Suprapubic skin (tissue), 3 donors: ENCODE measurements around the gene CCNB2.

Source experiments
- POLR2AphosphoS5 ChIP-seq, 3 donors: sonication (generic); formaldehyde crosslinking; IDR thresholded peaks; one replicate each; pipeline ENCODE4 v1.6.1; 2017; ENCODE audit warnings: antibody characterized with exemption in 3 of 3
- TF ChIP-seq, protein P1 (sequence below), 2 donors: fragments of 200-600 bp in 1 of 2; fragments of 450-650 bp in 1 of 2; sonication (generic) in 1 of 2; IDR thresholded peaks; one replicate each; pipeline ENCODE4 v1.5.1; 2016 to 2019; ENCODE audit warnings: antibody characterized with exemption in 2 of 2, mild to moderate bottlenecking in 1 of 2, moderate library complexity in 1 of 2

DNA sequence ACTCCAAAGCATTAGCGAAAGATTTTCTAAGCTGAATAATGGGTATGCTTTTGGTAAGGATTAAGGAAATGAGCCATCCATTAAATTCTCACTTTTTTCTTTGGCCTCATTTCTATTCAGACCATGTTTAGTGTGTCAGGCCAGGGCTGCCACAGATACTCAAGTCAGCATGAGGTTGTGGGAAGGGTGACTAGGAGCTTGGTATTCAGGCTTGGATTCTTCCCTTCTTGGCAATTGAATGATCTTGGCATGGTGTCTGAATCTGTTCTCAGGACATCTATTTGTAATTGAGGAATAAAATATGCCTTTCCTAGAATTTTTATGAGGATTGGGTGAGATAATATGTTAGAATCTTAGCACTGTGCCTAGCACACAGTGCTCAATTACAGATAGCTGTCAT is 11.2 kb downstream of the CCNB2 start:
- TF ChIP-seq, protein P1, sequence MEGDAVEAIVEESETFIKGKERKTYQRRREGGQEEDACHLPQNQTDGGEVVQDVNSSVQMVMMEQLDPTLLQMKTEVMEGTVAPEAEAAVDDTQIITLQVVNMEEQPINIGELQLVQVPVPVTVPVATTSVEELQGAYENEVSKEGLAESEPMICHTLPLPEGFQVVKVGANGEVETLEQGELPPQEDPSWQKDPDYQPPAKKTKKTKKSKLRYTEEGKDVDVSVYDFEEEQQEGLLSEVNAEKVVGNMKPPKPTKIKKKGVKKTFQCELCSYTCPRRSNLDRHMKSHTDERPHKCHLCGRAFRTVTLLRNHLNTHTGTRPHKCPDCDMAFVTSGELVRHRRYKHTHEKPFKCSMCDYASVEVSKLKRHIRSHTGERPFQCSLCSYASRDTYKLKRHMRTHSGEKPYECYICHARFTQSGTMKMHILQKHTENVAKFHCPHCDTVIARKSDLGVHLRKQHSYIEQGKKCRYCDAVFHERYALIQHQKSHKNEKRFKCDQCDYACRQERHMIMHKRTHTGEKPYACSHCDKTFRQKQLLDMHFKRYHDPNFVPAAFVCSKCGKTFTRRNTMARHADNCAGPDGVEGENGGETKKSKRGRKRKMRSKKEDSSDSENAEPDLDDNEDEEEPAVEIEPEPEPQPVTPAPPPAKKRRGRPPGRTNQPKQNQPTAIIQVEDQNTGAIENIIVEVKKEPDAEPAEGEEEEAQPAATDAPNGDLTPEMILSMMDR (IDR thresholded peaks at IDR 0.05), result no peak
- TF ChIP-seq POLR2AphosphoS5 (IDR thresholded peaks at IDR 0.05), result no peak
